ENCODE data around the gene JMJD8. TPM values are rescaled to one million over a fixed set of nuclear protein-coding genes. Genes with fewer than 3 reads are reported as not detected.
A peak's percentile ranks its signal among the peaks of the same experiment; 100 is the strongest.

Gene JMJD8
- polyA plus RNA-seq, 1 donor (not counting 4 experiments of a cell fraction or from before 2014, with no cell fraction given), result 20.1 TPM

GRCh38 chr16:659618-660017 is 24.5 kb downstream of the JMJD8 start:
- no peak for FAIRE-seq
- no peak overlapping the region for H2AFZ ChIP-seq (ENCODE audit: control insufficient read depth, low read length)

GRCh38 chr16:658679-659571 is 25.2 kb downstream of the JMJD8 start:
- no peak overlapping the region for H2AFZ ChIP-seq (ENCODE audit: control insufficient read depth, low read length)
- DNase-seq (ENCODE audit: low read depth, low spot score) (no peak), FAIRE-seq (no peak)
- TF ChIP-seq CTCF (optimal IDR thresholded peaks at IDR 0.05 in 1 of 3, IDR thresholded peaks at IDR 0.05 in 1 of 3, conservative IDR thresholded peaks at IDR 0.05 in 1 of 3; ENCODE audit: extremely low read depth in 1 of 3, insufficient read depth in 2 of 3, low read length in 3 of 3), result peak in 2 of 3 experiments; percentile 6 to 26
- TF ChIP-seq EZH2 (IDR thresholded peaks at IDR 0.05; ENCODE audit: low read length), result no peak
- H3K27ac ChIP-seq (ENCODE audit: control insufficient read depth, insufficient read depth, low read length), result no peak overlapping the region
- H3K4me3 ChIP-seq (ENCODE audit: control insufficient read depth in 2 of 3, extremely low read depth in 1 of 3, insufficient read depth in 2 of 3, low read depth in 1 of 3, low read length in 3 of 3), result no peak overlapping the region
- no peaks in the 10 kb centered on the region for H3K27me3 ChIP-seq (ENCODE audit: control insufficient read depth, extremely low read depth, insufficient read depth, low read length)
- H4K20me1 ChIP-seq (ENCODE audit: control insufficient read depth, extremely low read depth, insufficient read depth, low read length), result no peaks in the 10 kb centered on the region
- H3K9ac ChIP-seq (ENCODE audit: control insufficient read depth, extremely low read depth, insufficient read depth, low read length), result no peak overlapping the region
- no peaks in the 10 kb centered on the region for H3K36me3 ChIP-seq (ENCODE audit: control insufficient read depth in 2 of 2, extremely low read depth in 1 of 2, insufficient read depth in 2 of 2, low read length in 2 of 2)
- no peaks in the 10 kb centered on the region for H3K9me3 ChIP-seq (ENCODE audit: control insufficient read depth, low read depth, low read length)
- dilution Hi-C loops (cut with MboI; ENCODE audit: extremely low pct_ligation_motif_present, low sequenced_read_pairs), result no loop called here
- H3K79me2 ChIP-seq (ENCODE audit: control insufficient read depth, insufficient read depth, low read length), result no peaks in the 10 kb centered on the region
- H3K4me2 ChIP-seq (ENCODE audit: control insufficient read depth, extremely low read depth, insufficient read depth, low read depth, low read length), result no peak overlapping the region
- no peaks in the 10 kb centered on the region for H3K9me1 ChIP-seq (ENCODE audit: control insufficient read depth, extremely low read depth, insufficient read depth, low read length)
- no peaks in the 10 kb centered on the region for H3K4me1 ChIP-seq (ENCODE audit: control insufficient read depth, extremely low read depth, insufficient read depth, low read length)

More at GRCh38 chr16:659618-660017, 24.5 kb downstream of the JMJD8 start:
- DNase-seq (ENCODE audit: low read depth, low spot score), result no peak
- Histone ChIP-seq H3K79me2 (ENCODE audit: control insufficient read depth, insufficient read depth, low read length) (no peaks in the 10 kb centered on the region), H3K4me2 (ENCODE audit: control insufficient read depth, extremely low read depth, insufficient read depth, low read depth, low read length) (no peak overlapping the region), H3K9ac (ENCODE audit: control insufficient read depth, extremely low read depth, insufficient read depth, low read length) (no peak overlapping the region), H3K36me3 (ENCODE audit: control insufficient read depth in 2 of 2, extremely low read depth in 1 of 2, insufficient read depth in 2 of 2, low read length in 2 of 2) (no peaks in the 10 kb centered on the region), H3K27ac (ENCODE audit: control insufficient read depth, insufficient read depth, low read length) (no peak overlapping the region), H4K20me1 (ENCODE audit: control insufficient read depth, extremely low read depth, insufficient read depth, low read length) (no peaks in the 10 kb centered on the region), H3K4me1 (ENCODE audit: control insufficient read depth, extremely low read depth, insufficient read depth, low read length) (no peaks in the 10 kb centered on the region), H3K9me1 (ENCODE audit: control insufficient read depth, extremely low read depth, insufficient read depth, low read length) (no peaks in the 10 kb centered on the region), H3K4me3 (ENCODE audit: control insufficient read depth in 2 of 3, extremely low read depth in 1 of 3, insufficient read depth in 2 of 3, low read depth in 1 of 3, low read length in 3 of 3) (no peak overlapping the region), H3K9me3 (ENCODE audit: control insufficient read depth, low read depth, low read length) (no peaks in the 10 kb centered on the region), H3K27me3 (ENCODE audit: control insufficient read depth, extremely low read depth, insufficient read depth, low read length) (no peaks in the 10 kb centered on the region)
- TF ChIP-seq CTCF (optimal IDR thresholded peaks at IDR 0.05 in 1 of 3, IDR thresholded peaks at IDR 0.05 in 1 of 3, conservative IDR thresholded peaks at IDR 0.05 in 1 of 3; ENCODE audit: extremely low read depth in 1 of 3, insufficient read depth in 2 of 3, low read length in 3 of 3), result no peak
- TF ChIP-seq EZH2 (IDR thresholded peaks at IDR 0.05; ENCODE audit: low read length), result no peak
- dilution Hi-C loops (cut with MboI; ENCODE audit: extremely low pct_ligation_motif_present, low sequenced_read_pairs), result no loop called here

Data from keratinocyte (primary cell).